ENCODE measurements around the gene BEST4.

GRCh38 chr1:44740179-44740617, 47.8 kb downstream of the BEST4 start:
- TF ChIP-seq CTCF (conservative IDR thresholded peaks at IDR 0.05; ENCODE audit: low read length) (no peak), EZH2phosphoT487 (IDR thresholded peaks at IDR 0.05; ENCODE audit: borderline replicate concordance, low read depth, low read length) (no peak)
